Measurements from ENCODE around the gene INCENP. TPM values are rescaled to one million over a fixed set of nuclear protein-coding genes. Genes with fewer than 3 reads are reported as not detected.

INCENP gene
- total and polyA plus RNA-seq, 10 of the 15 experiments (the other 5 are each of a cell fraction or from before 2014, with no cell fraction given) = 1.4 to 96.8 (median 29.0) TPM

DNA sequence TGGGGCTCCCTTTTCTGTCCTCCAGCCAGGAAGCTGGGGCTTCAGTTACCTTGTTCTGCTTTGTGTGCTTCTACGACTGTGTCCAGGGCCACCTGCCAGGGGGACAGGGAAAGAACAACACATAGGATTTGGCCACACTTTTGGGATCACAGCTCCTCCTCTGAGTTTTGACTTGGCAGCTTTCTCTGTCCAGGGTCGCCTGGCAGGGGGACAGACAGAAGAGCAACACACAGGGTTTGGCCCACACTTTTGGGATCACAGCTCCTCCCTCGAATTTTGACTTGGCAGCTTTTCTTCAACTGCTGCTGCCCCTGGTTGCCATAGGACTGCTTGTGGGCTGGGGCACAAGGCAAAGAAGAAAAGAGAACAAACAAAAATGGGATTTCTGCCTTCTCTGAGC is 19.1 kb downstream of the INCENP start:
- CTCF ChIA-PET = interaction anchor here (1.0 kb wide), 2 partner anchors 29 to 35 kb away, joined by 3 to 4 read pairs; no protein-coding TSS in a partner anchor
- Histone ChIP-seq H2AFZ (ENCODE audit: control insufficient read depth, low read depth, low read length) (no peak overlapping the region), H3K36me3 (ENCODE audit: control insufficient read depth in 2 of 2, insufficient read depth in 2 of 2, low read length in 1 of 2) (peaks cover 49 to 76% of the 10 kb centered on the region in 2 experiments), H4K20me1 (ENCODE audit: control insufficient read depth, insufficient read depth) (no peaks in the 10 kb centered on the region; the same call in 1 of the 2 replicates), H3K4me1 (ENCODE audit: control insufficient read depth, insufficient read depth, low read length) (no peaks in the 10 kb centered on the region), H3K27ac (ENCODE audit: control insufficient read depth, insufficient read depth) (no peak overlapping the region), H3K27me3 (replicated peaks in 1 of 2; ENCODE audit: control insufficient read depth in 2 of 2, insufficient read depth in 2 of 2, low read length in 1 of 2) (no peaks in the 10 kb centered on the region), H3K9me3 (replicated peaks; ENCODE audit: control insufficient read depth, insufficient read depth, low read length) (no peaks in the 10 kb centered on the region), H3K79me2 (ENCODE audit: control insufficient read depth, insufficient read depth, low read length) (no peaks in the 10 kb centered on the region), H3K4me3 (no peak overlapping the region), H3K4me2 (ENCODE audit: control insufficient read depth, insufficient read depth) (no peak overlapping the region), H3K9ac (ENCODE audit: control insufficient read depth, insufficient read depth, low read length) (no peak overlapping the region)
- ATAC-seq = no peak
- POLR2A ChIA-PET = no interaction called here
- no peak for DNase-seq (ENCODE audit: low read depth, low spot score)
- RAD21 ChIA-PET (ENCODE audit: unreplicated experiment) = no interaction called here
- FAIRE-seq = no peak
- WGBS (ENCODE audit: insufficient coverage, insufficient replicate concordance, low lambda C conversion rate, missing lambda C conversion rate) = 67% methylated on average over 3 of the region's 3 CpGs
- SMC1A ChIA-PET (ENCODE audit: uncharacterized antibody, unreplicated experiment) = interaction anchor here (0.9 kb wide), 1 partner anchor 21 kb away, joined by 3 read pairs; no protein-coding TSS in a partner anchor
- intact Hi-C loops (cut with micrococcal nuclease; ENCODE audit: unreplicated experiment) (no loop called here), in situ Hi-C loops (cut with MboI) (no loop called here)
- BruUV-seq (replicated peaks) = no TSS peak
- TF ChIP-seq RAD51 (IDR thresholded peaks at IDR 0.05) (no peak), CREM (IDR thresholded peaks at IDR 0.05; ENCODE audit: low read depth) (no peak)

DNA sequence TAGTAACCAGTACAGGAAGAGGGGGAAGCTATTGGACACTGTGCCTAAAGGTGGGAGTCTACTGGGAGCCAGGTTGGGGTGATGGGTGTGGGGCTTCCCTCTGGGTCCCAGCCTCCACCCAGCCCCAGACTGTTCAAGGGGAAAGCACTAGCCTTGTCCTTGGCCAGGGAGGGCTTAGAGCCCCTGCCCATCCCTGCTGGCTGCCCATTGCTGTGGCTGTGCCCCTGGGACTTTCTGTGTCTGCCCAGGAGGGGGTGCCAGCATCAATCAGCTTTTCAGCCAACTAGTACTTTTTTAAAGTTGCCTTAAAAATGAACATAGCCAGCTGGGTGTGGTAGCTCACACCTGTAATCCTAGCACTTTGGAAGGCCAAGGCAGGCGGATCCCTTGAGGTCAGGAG is 19.9 kb downstream of the INCENP start:
- ATAC-seq (no peak), FAIRE-seq (no peak), DNase-seq (ENCODE audit: low read depth, low spot score) (no peak)
- Histone ChIP-seq H4K20me1 (ENCODE audit: control insufficient read depth, insufficient read depth) (no peaks in the 10 kb centered on the region; the same call in 1 of the 2 replicates), H3K79me2 (ENCODE audit: control insufficient read depth, insufficient read depth, low read length) (no peaks in the 10 kb centered on the region), H3K4me1 (ENCODE audit: control insufficient read depth, insufficient read depth, low read length) (no peaks in the 10 kb centered on the region), H3K9ac (ENCODE audit: control insufficient read depth, insufficient read depth, low read length) (no peak overlapping the region), H3K27ac (ENCODE audit: control insufficient read depth, insufficient read depth) (no peak overlapping the region), H3K36me3 (ENCODE audit: control insufficient read depth in 2 of 2, insufficient read depth in 2 of 2, low read length in 1 of 2) (peaks cover 47 to 76% of the 10 kb centered on the region in 2 experiments), H2AFZ (ENCODE audit: control insufficient read depth, low read depth, low read length) (no peak overlapping the region), H3K9me3 (replicated peaks; ENCODE audit: control insufficient read depth, insufficient read depth, low read length) (no peaks in the 10 kb centered on the region), H3K27me3 (replicated peaks in 1 of 2; ENCODE audit: control insufficient read depth in 2 of 2, insufficient read depth in 2 of 2, low read length in 1 of 2) (no peaks in the 10 kb centered on the region), H3K4me2 (ENCODE audit: control insufficient read depth, insufficient read depth) (no peak overlapping the region), H3K4me3 (no peak overlapping the region)
- in situ Hi-C loops (cut with MboI) (no loop called here), intact Hi-C loops (cut with micrococcal nuclease; ENCODE audit: unreplicated experiment) (no loop called here)
- BruUV-seq (replicated peaks) = no TSS peak
- POLR2A ChIA-PET = no interaction called here
- TF ChIP-seq JUNB (IDR thresholded peaks at IDR 0.05) = no peak
- TF ChIP-seq ESRRA (IDR thresholded peaks at IDR 0.05; ENCODE audit: low read length) = no peak
- TF ChIP-seq JUND (IDR thresholded peaks at IDR 0.05; ENCODE audit: low read depth, low read length) = no peak
- TF ChIP-seq RB1 (IDR thresholded peaks at IDR 0.05; ENCODE audit: borderline replicate concordance) = no peak
- TF ChIP-seq MTA2 (IDR thresholded peaks at IDR 0.05; ENCODE audit: low read depth) = no peak
- TF ChIP-seq LARP7 (IDR thresholded peaks at IDR 0.05) = no peak
- TF ChIP-seq EP300 (IDR thresholded peaks at IDR 0.05; ENCODE audit: borderline replicate concordance in 1 of 2, control insufficient read depth in 1 of 2, low read depth in 2 of 2, low read length in 2 of 2) = no peak
- TF ChIP-seq, protein P1, sequence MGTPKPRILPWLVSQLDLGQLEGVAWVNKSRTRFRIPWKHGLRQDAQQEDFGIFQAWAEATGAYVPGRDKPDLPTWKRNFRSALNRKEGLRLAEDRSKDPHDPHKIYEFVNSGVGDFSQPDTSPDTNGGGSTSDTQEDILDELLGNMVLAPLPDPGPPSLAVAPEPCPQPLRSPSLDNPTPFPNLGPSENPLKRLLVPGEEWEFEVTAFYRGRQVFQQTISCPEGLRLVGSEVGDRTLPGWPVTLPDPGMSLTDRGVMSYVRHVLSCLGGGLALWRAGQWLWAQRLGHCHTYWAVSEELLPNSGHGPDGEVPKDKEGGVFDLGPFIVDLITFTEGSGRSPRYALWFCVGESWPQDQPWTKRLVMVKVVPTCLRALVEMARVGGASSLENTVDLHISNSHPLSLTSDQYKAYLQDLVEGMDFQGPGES (IDR thresholded peaks at IDR 0.05) = no peak
- TF ChIP-seq, protein P2, sequence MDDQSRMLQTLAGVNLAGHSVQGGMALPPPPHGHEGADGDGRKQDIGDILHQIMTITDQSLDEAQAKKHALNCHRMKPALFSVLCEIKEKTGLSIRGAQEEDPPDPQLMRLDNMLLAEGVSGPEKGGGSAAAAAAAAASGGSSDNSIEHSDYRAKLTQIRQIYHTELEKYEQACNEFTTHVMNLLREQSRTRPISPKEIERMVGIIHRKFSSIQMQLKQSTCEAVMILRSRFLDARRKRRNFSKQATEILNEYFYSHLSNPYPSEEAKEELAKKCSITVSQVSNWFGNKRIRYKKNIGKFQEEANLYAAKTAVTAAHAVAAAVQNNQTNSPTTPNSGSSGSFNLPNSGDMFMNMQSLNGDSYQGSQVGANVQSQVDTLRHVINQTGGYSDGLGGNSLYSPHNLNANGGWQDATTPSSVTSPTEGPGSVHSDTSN (IDR thresholded peaks at IDR 0.05; ENCODE audit: insufficient replicate concordance, low read depth, low read length) = no peak
- no peak for TF ChIP-seq ZNF274 (IDR thresholded peaks at IDR 0.05; ENCODE audit: insufficient read depth, insufficient read length)
- TF ChIP-seq CBFB (IDR thresholded peaks at IDR 0.05; ENCODE audit: low read depth) = no peak
- no peak for TF ChIP-seq CEBPB (IDR thresholded peaks at IDR 0.05; ENCODE audit: borderline replicate concordance in 1 of 2, low read depth in 2 of 2, low read length in 2 of 2)
- no peak for TF ChIP-seq MEF2A (IDR thresholded peaks at IDR 0.05; ENCODE audit: insufficient read depth, low read depth, low read length)
- TF ChIP-seq TCF3 (IDR thresholded peaks at IDR 0.05; ENCODE audit: borderline replicate concordance, insufficient read depth, low read depth, low read length) = no peak
- TF ChIP-seq DPF2 (IDR thresholded peaks at IDR 0.05) = no peak
- RAD21 ChIA-PET (ENCODE audit: unreplicated experiment) = no interaction called here
- CTCF ChIA-PET = interaction anchor here (1.0 kb wide), 1 partner anchor 36 kb away, joined by 3 read pairs; no protein-coding TSS in a partner anchor
- SMC1A ChIA-PET (ENCODE audit: uncharacterized antibody, unreplicated experiment) = interaction anchor here (0.9 kb wide), 1 partner anchor 20 kb away, joined by 3 read pairs; no protein-coding TSS in a partner anchor
- WGBS (ENCODE audit: insufficient coverage, insufficient replicate concordance, low lambda C conversion rate, missing lambda C conversion rate) = 100% methylated on average over 1 of the region's 1 CpG
